Upper lobe of left lung (tissue), 4 donors: ENCODE data around the gene KSR2.

Experiments used
- POLR2A ChIP-seq, 4 donors: fragments of 450-650 bp; IDR thresholded peaks; one replicate each; pipeline ENCODE4 v1.5.1; 2016 to 2017; ENCODE audit warnings: antibody characterized with exemption in 4 of 4, mild to moderate bottlenecking in 2 of 4
- POLR2AphosphoS5 ChIP-seq, 2 donors: sonication (generic); formaldehyde crosslinking; IDR thresholded peaks; one replicate each; pipeline ENCODE4 v1.5.1; 2017; ENCODE audit warnings: antibody characterized with exemption in 2 of 2
- TF ChIP-seq, protein P1 (sequence below), 6 experiments: fragments of 450-650 bp in 4 of 6; fragments of 200-600 bp in 2 of 6; sonication (generic) in 2 of 6; IDR thresholded peaks; one replicate each; pipeline ENCODE4 v1.5.1; 2016 to 2019; ENCODE audit warnings: antibody characterized with exemption in 6 of 6

DNA sequence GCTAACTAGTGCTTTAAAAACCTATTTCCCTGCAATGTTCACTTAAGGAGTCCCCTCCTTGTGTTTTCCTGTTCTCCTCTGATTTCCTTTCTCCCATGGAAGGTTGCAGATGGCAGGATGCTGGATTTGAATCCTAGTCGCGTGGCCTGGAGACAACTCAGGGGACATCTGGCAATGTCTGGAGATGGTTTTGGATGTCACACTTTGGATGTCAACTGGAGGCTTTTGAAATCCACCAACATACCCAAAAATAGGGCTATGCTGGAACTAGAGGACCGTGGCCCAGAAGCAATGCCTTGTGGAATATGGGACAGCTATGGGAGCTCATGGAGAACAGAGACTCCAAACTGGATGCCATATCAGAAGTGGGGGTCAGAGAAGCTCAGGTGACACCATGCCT is 511.6 kb downstream of the KSR2 start:
- TF ChIP-seq, protein P1, sequence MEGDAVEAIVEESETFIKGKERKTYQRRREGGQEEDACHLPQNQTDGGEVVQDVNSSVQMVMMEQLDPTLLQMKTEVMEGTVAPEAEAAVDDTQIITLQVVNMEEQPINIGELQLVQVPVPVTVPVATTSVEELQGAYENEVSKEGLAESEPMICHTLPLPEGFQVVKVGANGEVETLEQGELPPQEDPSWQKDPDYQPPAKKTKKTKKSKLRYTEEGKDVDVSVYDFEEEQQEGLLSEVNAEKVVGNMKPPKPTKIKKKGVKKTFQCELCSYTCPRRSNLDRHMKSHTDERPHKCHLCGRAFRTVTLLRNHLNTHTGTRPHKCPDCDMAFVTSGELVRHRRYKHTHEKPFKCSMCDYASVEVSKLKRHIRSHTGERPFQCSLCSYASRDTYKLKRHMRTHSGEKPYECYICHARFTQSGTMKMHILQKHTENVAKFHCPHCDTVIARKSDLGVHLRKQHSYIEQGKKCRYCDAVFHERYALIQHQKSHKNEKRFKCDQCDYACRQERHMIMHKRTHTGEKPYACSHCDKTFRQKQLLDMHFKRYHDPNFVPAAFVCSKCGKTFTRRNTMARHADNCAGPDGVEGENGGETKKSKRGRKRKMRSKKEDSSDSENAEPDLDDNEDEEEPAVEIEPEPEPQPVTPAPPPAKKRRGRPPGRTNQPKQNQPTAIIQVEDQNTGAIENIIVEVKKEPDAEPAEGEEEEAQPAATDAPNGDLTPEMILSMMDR (IDR thresholded peaks at IDR 0.05) = no peak
- TF ChIP-seq POLR2AphosphoS5 (IDR thresholded peaks at IDR 0.05) (no peak), POLR2A (IDR thresholded peaks at IDR 0.05) (no peak)
